Astrocyte (in vitro differentiated cells and primary cell): ENCODE results near the gene MRPL22. TPM values are rescaled to one million over a fixed set of nuclear protein-coding genes. Genes with fewer than 3 reads are reported as not detected.

Experiments
- DNase-seq: peaks from one replicate; pipeline ENCODE4 v3.0.0-alpha.2; 2010; ENCODE audit warnings: low read depth
- FAIRE-seq: peaks from 2 replicates; lab custom pipeline; 2011; peaks lifted over from hg19 to GRCh38; lab: Jason Lieb, UNC
- H2AFZ ChIP-seq: 2 replicates; pipeline ENCODE4 v1.6.0; 2012; ENCODE audit warnings: low read depth, low read length, inconsistent platforms
- H3K27ac ChIP-seq: 2 replicates; pipeline ENCODE4 v1.5.1; 2011; ENCODE audit warnings: low read depth, low read length, inconsistent platforms
- H3K27me3 ChIP-seq: 2 replicates; pipeline ENCODE4 v1.6.0; 2011; ENCODE audit warnings: low read length, inconsistent platforms; ENCODE audit not compliant: insufficient read depth
- H3K36me3 ChIP-seq: 2 replicates; pipeline ENCODE4 v1.5.1; 2011; ENCODE audit warnings: low read length, inconsistent platforms; ENCODE audit not compliant: insufficient read depth
- H3K4me1 ChIP-seq: 2 replicates; pipeline ENCODE4 v1.5.1; 2011; ENCODE audit warnings: low read length, inconsistent platforms; ENCODE audit not compliant: insufficient read depth
- H3K4me2 ChIP-seq: 2 replicates; pipeline ENCODE4 v1.6.0; 2012; ENCODE audit warnings: low read length, inconsistent platforms
- H3K4me3 ChIP-seq: 2 replicates; pipeline ENCODE4 v1.5.1; 2011; ENCODE audit warnings: low read depth, mild to moderate bottlenecking, low read length, inconsistent platforms; ENCODE audit not compliant: insufficient read depth
- H3K79me2 ChIP-seq: 2 replicates; pipeline ENCODE4 v1.6.0; 2012; ENCODE audit warnings: mild to moderate bottlenecking, low read length, inconsistent platforms; ENCODE audit not compliant: insufficient read depth
- H3K9ac ChIP-seq: 2 replicates; pipeline ENCODE4 v1.6.0; 2012; ENCODE audit warnings: mild to moderate bottlenecking, low read length, inconsistent platforms
- H3K9me3 ChIP-seq: 2 replicates; pipeline ENCODE4 v1.5.1; 2012; ENCODE audit warnings: low read depth, mild to moderate bottlenecking, low read length, inconsistent platforms; ENCODE audit not compliant: insufficient read depth
- H4K20me1 ChIP-seq: 2 replicates; pipeline ENCODE4 v1.6.0; 2012; ENCODE audit warnings: low read length, inconsistent platforms; ENCODE audit not compliant: insufficient read depth
- H3K27ac Mint-ChIP-seq: one replicate; pipeline ENCODE4 v1.8.0; 2021; ENCODE audit warnings: mild to moderate bottlenecking, mixed read lengths; ENCODE audit not compliant: unreplicated experiment
- H3K27me3 Mint-ChIP-seq: one replicate; pipeline ENCODE4 v1.8.0; 2021; ENCODE audit warnings: low read depth, mixed read lengths; ENCODE audit not compliant: unreplicated experiment
- H3K36me3 Mint-ChIP-seq: one replicate; pipeline ENCODE4 v1.8.0; 2021; ENCODE audit warnings: low read depth, mixed read lengths; ENCODE audit not compliant: unreplicated experiment
- H3K4me1 Mint-ChIP-seq: one replicate; pipeline ENCODE4 v1.8.0; 2021; ENCODE audit warnings: low read depth, mixed read lengths; ENCODE audit not compliant: unreplicated experiment
- H3K4me3 Mint-ChIP-seq: one replicate; pipeline ENCODE4 v1.8.0; 2021; ENCODE audit warnings: mild to moderate bottlenecking, moderate library complexity, mixed read lengths; ENCODE audit not compliant: unreplicated experiment
- H3K9me3 Mint-ChIP-seq: one replicate; pipeline ENCODE4 v1.8.0; 2021; ENCODE audit warnings: mild to moderate bottlenecking, mixed read lengths; ENCODE audit not compliant: unreplicated experiment
- CTCF ChIP-seq: IDR thresholded peaks from 2 replicates; pipeline ENCODE4 v1.5.1; 2011; ENCODE audit warnings: low read depth, mild to moderate bottlenecking, inconsistent platforms, low read length, moderate library complexity; ENCODE audit not compliant: insufficient read depth
- EZH2 ChIP-seq: IDR thresholded peaks from 2 replicates; pipeline ENCODE4 v1.6.1; 2012; ENCODE audit warnings: mild to moderate bottlenecking, low read length, inconsistent platforms; ENCODE audit not compliant: insufficient read depth
- total RNA-seq: library from RNA; stranded (reverse); gene quantifications from 2 replicates; pipeline ENCODE4 v1.2.1, GENCODE V29; 2021

Gene MRPL22
- total RNA-seq, 1 donor from 2014 or later, result 49.1 TPM

DNA sequence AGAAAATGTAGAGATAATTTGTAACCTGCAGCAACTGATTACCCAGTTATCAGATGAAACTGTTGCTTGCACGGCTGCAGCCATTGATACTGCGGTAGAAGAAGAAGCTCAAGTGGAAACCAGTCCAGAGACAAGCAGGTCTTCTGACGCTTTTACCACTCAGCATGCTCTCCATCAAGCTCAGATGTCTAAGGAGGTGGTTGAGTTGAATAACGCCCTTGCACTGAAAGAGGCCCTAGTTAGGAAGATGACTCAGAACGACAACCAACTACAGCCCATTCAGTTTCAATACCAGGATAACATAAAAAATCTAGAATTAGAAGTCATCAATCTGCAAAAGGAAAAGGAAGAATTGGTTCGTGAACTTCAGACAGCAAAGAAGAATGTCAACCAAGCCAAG lies 74.4 kb downstream of the MRPL22 start:
- FAIRE-seq (no peak), DNase-seq (no peak)
- Histone ChIP-seq H3K36me3 (no peaks in the 10 kb centered on the region), H2AFZ (no peak overlapping the region), H3K79me2 (no peaks in the 10 kb centered on the region), H3K9me3 (no peaks in the 10 kb centered on the region), H3K27ac (no peak overlapping the region), H3K4me2 (no peak overlapping the region), H3K4me1 (no peaks in the 10 kb centered on the region), H4K20me1 (no peaks in the 10 kb centered on the region), H3K4me3 (no peak overlapping the region), H3K9ac (no peak overlapping the region), H3K27me3 (no peaks in the 10 kb centered on the region)
- H3K4me1 Mint-ChIP-seq, result no peaks in the 10 kb centered on the region
- peaks cover 16% of the 10 kb centered on the region for H3K9me3 Mint-ChIP-seq
- no peaks in the 10 kb centered on the region for H3K36me3 Mint-ChIP-seq
- no peak overlapping the region for H3K4me3 Mint-ChIP-seq
- no peak overlapping the region for H3K27ac Mint-ChIP-seq
- peaks cover 7% of the 10 kb centered on the region for H3K27me3 Mint-ChIP-seq
- TF ChIP-seq EZH2, result no peak
- TF ChIP-seq CTCF, result no peak

DNA sequence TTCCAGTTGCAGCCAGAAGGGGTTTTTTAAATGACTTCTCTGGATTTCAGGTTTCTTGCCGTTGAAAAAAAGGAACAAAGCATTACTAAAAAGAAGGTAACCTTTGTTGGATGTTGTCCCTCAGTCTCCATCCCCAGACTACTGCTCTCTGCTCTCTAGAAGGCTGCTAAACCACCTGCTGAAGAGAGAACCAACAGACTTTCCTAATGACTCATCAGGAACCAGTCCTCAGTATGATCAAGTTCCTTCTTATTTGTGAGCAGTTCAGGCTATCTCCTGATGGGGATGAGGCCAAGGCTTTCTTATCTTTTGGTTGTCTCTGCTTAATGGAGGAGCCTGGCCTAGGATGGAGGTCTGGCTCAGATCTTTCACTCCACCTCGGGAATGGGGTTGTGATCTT lies 76.7 kb downstream of the MRPL22 start:
- Histone ChIP-seq H4K20me1 (no peaks in the 10 kb centered on the region), H3K79me2 (no peaks in the 10 kb centered on the region), H3K27me3 (no peaks in the 10 kb centered on the region), H3K27ac (no peak overlapping the region), H3K4me2 (no peak overlapping the region), H3K9ac (no peak overlapping the region), H3K36me3 (no peaks in the 10 kb centered on the region), H3K4me1 (no peaks in the 10 kb centered on the region), H3K9me3 (no peaks in the 10 kb centered on the region), H3K4me3 (no peak overlapping the region), H2AFZ (no peak overlapping the region)
- TF ChIP-seq CTCF (no peak), EZH2 (no peak)
- Mint-ChIP-seq H3K9me3 (peaks cover 16% of the 10 kb centered on the region), H3K27me3 (peaks cover 7% of the 10 kb centered on the region), H3K36me3 (no peaks in the 10 kb centered on the region), H3K27ac (no peak overlapping the region), H3K4me3 (no peak overlapping the region), H3K4me1 (peaks cover 2% of the 10 kb centered on the region)
- FAIRE-seq (no peak), DNase-seq (no peak)

Other genes with a start within 250 kb of the MRPL22 start
- gene LARP1, start 185.7 kb upstream of the MRPL22 start, total RNA-seq, result 234 and 243 TPM in 2 replicates
- gene FAXDC2, start 90.5 kb upstream of the MRPL22 start, total RNA-seq, result 3.6 and 3.7 TPM in 2 replicates
- gene CNOT8, start 82.4 kb upstream of the MRPL22 start, total RNA-seq, result 40.1 and 45.6 TPM in 2 replicates
- 13.8 and 14.8 TPM in 2 replicates for gene GEMIN5, start 2.9 kb upstream of the MRPL22 start, total RNA-seq
- not detected in 2 replicates for gene KIF4B, start 72.7 kb downstream of the MRPL22 start, total RNA-seq